Activated CD8-positive, alpha-beta T cell treated with anti-CD3 and anti-CD28 coated beads for 36 hours (primary cell): ENCODE measurements around the gene ATE1. TPM values are rescaled to one million over a fixed set of nuclear protein-coding genes. Genes with fewer than 3 reads are reported as not detected.
"Not testable (repeated sequence)": the region's sequence is repeated elsewhere in the genome, so short reads cannot be mapped to it uniquely, and the experiment has no call there.

Experiments used
- ATAC-seq: fragments of 200-7000 bp; cut with Tn5 transposase; one replicate; pipeline ENCODE4 v1.10.0; 2021; ENCODE audit warnings: mild to moderate bottlenecking, moderate library complexity
- CTCF ChIA-PET: fragments of 350-600 bp; sonication (Branson Sonifier 250); formaldehyde crosslinking; loops from one replicate; lab custom pipeline; 2021; ENCODE audit warnings: antibody characterized with exemption; lab: Charles Lee
- POLR2A ChIA-PET: fragments of 350-600 bp; sonication (Branson Sonifier 250); formaldehyde crosslinking; loops from one replicate; lab custom pipeline; 2021; ENCODE audit warnings: antibody characterized with exemption; lab: Charles Lee
- DNase-seq: peaks from one replicate; pipeline ENCODE4 v3.0.0-alpha.2; 2020
- H3K27ac Mint-ChIP-seq: one replicate; pipeline ENCODE4 v1.8.0; 2021; ENCODE audit warnings: mild to moderate bottlenecking, mixed read lengths
- H3K27me3 Mint-ChIP-seq: one replicate; pipeline ENCODE4 v1.8.0; 2021; ENCODE audit warnings: mixed read lengths
- H3K36me3 Mint-ChIP-seq: one replicate; pipeline ENCODE4 v1.8.0; 2021; ENCODE audit warnings: low read depth, mixed read lengths
- H3K4me1 Mint-ChIP-seq: one replicate; pipeline ENCODE4 v1.8.0; 2021; ENCODE audit warnings: low read depth, mixed read lengths
- H3K4me3 Mint-ChIP-seq: one replicate; pipeline ENCODE4 v1.8.0; 2021; ENCODE audit warnings: mild to moderate bottlenecking, moderate library complexity, mixed read lengths
- H3K9me3 Mint-ChIP-seq: one replicate; pipeline ENCODE4 v1.8.0; 2021; ENCODE audit warnings: mixed read lengths
- intact Hi-C: fragments of 100-400 bp; cut with micrococcal nuclease; formaldehyde crosslinking; loops from one replicate; pipeline ENCODE4 v1.10.0; 2022
- total RNA-seq, 2 experiments: library from RNA; stranded (reverse); gene quantifications; one replicate each; pipeline ENCODE4 v1.2.3, GENCODE V29; 2021
- TF ChIP-seq, protein P1 (sequence below): fragments of 200-600 bp; IDR thresholded peaks from one replicate; pipeline ENCODE4 v1.8.0; 2022; ENCODE audit warnings: antibody characterized with exemption, mild to moderate bottlenecking

Gene ATE1
- total RNA-seq, 2 experiments from 2014 or later, result 18.0 to 19.2 TPM

DNA sequence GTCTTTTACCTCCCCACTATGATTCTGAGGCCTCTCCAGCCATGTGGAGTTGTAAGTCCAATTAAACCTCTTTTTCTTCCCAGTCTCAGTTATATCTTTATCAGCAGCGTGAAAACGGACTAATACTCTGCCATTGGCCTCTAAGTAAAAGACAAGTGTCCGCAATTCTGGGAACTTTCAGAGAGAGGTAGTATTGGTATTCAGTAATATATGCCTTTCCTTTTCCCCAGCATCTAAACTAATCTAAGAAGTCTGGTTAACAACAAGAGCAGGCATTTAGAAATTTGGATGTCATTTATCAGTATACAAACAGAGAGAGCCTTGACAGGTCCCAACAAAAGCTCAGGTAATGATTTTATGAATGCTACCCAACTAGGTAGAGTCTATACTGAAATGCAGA lies 95.2 kb downstream of the ATE1 start:
- intact Hi-C loops, result no loop called here
- ATAC-seq (no peak), DNase-seq (no peak)
- Mint-ChIP-seq H3K9me3 (no peaks in the 10 kb centered on the region), H3K27ac (no peak overlapping the region), H3K27me3 (no peaks in the 10 kb centered on the region), H3K4me3 (no peak overlapping the region), H3K4me1 (no peaks in the 10 kb centered on the region), H3K36me3 (peaks cover 42% of the 10 kb centered on the region)
- ChIA-PET CTCF (interaction anchor here (1.9 kb wide), 1 partner anchor 9 kb away, joined by 7 read pairs; no protein-coding TSS in a partner anchor), POLR2A (no interaction called here)
- TF ChIP-seq, protein P1, sequence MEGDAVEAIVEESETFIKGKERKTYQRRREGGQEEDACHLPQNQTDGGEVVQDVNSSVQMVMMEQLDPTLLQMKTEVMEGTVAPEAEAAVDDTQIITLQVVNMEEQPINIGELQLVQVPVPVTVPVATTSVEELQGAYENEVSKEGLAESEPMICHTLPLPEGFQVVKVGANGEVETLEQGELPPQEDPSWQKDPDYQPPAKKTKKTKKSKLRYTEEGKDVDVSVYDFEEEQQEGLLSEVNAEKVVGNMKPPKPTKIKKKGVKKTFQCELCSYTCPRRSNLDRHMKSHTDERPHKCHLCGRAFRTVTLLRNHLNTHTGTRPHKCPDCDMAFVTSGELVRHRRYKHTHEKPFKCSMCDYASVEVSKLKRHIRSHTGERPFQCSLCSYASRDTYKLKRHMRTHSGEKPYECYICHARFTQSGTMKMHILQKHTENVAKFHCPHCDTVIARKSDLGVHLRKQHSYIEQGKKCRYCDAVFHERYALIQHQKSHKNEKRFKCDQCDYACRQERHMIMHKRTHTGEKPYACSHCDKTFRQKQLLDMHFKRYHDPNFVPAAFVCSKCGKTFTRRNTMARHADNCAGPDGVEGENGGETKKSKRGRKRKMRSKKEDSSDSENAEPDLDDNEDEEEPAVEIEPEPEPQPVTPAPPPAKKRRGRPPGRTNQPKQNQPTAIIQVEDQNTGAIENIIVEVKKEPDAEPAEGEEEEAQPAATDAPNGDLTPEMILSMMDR, result no peak

DNA sequence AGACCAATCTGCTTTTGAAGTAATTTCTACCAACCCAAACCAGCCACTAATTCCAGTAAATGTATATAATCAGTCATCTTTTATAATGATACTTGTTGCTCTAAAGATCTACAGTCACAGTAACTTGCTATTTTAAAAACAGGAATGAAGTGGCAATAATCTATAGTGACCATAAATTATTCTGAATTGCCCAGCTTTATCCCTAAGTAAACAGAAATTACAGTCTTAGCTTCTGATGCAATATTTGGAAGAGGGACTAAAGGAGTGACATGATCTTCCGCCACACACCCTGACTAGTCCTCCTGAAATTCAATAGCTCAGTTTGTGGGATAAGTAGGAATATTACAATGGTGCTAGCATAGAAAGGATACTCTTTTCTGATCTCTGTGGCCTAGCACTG lies 96.1 kb downstream of the ATE1 start:
- intact Hi-C loops, result no loop called here
- H3K9me3 Mint-ChIP-seq, result no peaks in the 10 kb centered on the region
- H3K27ac Mint-ChIP-seq, result no peak overlapping the region
- no peak overlapping the region for H3K4me3 Mint-ChIP-seq
- ATAC-seq, result no peak
- no peak for DNase-seq
- peaks cover 46% of the 10 kb centered on the region for H3K36me3 Mint-ChIP-seq
- ChIA-PET POLR2A (interaction anchor here (0.6 kb wide), 1 partner anchor 153 kb away, joined by 3 read pairs; no protein-coding TSS in a partner anchor), CTCF (interaction anchor here (0.9 to 1.9 kb wide), 2 partner anchors 8 to 14 kb away, joined by 3 to 7 read pairs; no protein-coding TSS in a partner anchor)
- no peaks in the 10 kb centered on the region for H3K4me1 Mint-ChIP-seq
- H3K27me3 Mint-ChIP-seq, result no peaks in the 10 kb centered on the region
- TF ChIP-seq, protein P1, result no peak

DNA sequence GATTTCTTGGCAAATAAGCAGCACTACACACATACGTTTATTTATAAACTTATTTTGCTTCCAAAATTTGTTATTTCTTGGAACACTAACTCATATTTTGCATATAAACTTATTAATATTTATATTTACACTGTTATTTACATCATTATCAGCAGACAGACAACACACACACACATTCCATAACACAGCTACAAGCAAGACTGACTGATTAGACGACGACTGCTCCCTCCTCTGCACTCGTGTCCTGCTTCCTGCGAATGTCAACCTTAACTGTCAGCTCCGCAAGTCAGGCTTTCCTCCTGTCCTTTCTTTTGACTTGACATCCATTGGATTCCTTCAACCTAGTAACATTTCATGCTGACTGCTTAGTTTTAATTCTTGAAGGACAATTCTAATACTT lies 96.6 kb downstream of the ATE1 start:
- TF ChIP-seq, protein P1, result no peak
- Mint-ChIP-seq H3K4me1 (no peaks in the 10 kb centered on the region), H3K36me3 (peaks cover 46% of the 10 kb centered on the region), H3K9me3 (no peaks in the 10 kb centered on the region), H3K27me3 (no peaks in the 10 kb centered on the region), H3K27ac (no peak overlapping the region), H3K4me3 (no peak overlapping the region)
- DNase-seq (no peak), ATAC-seq (no peak)
- intact Hi-C loops, result no loop called here
- POLR2A ChIA-PET, result interaction anchor here (0.6 kb wide), 1 partner anchor 152 kb away, joined by 3 read pairs; no protein-coding TSS in a partner anchor
- CTCF ChIA-PET, result interaction anchor here (0.9 to 1.9 kb wide), 3 partner anchors 7 to 48 kb away, joined by 3 to 7 read pairs (median 3); no protein-coding TSS in a partner anchor

DNA sequence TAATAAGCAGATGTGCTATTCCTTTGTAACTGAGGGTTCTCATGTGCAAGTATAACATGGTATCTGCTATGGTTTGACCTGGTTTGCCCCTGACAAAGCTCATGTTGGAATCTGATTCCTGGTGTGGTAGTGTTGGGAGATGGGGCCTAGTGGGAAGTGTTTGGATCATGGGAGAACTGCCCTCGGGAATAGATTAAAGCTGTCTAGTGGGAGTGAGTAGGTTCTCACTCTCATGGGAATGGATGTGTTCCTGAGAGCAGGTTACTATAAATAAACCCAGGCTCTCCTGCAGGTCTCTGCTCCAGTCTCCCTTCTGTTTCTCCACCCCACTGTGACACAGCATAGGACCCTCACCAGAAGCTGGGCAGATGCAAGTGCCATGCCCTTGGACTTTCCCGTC lies 97.7 kb downstream of the ATE1 start:
- ChIA-PET POLR2A (no interaction called here), CTCF (interaction anchor here (1.0 to 3.6 kb wide), 3 partner anchors 47 to 71 kb away, joined by 3 to 12 read pairs (median 3); no protein-coding TSS in a partner anchor)
- intact Hi-C loops, result no loop called here

DNA sequence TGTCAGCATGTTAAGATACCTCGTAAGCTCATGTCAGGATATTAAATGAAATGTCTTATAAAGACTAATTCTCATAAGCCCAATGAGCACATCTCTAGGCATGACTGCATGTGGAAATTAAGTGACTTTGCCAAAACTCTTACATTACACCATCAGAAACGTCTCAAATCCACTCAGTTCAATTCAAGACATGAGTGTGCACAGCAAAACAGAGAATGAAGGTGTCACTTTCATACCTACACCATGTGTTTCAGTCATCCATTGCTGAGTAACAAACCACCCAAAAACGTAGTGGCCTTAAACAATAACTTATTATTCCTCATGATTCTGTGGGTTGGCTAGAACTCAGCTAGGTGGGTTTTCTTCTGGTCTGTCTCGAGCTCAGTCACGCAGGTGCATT lies 99.8 kb downstream of the ATE1 start:
- no peak overlapping the region for H3K27ac Mint-ChIP-seq
- H3K4me1 Mint-ChIP-seq, result peaks cover 2% of the 10 kb centered on the region
- no peaks in the 10 kb centered on the region for H3K9me3 Mint-ChIP-seq
- no peaks in the 10 kb centered on the region for H3K27me3 Mint-ChIP-seq
- TF ChIP-seq, protein P1, result no peak
- CTCF ChIA-PET, result interaction anchor here (3.6 kb wide), 1 partner anchor 59 kb away, joined by 12 read pairs; no protein-coding TSS in a partner anchor
- intact Hi-C loops, result no loop called here
- no peak overlapping the region for H3K4me3 Mint-ChIP-seq
- peaks cover 33% of the 10 kb centered on the region for H3K36me3 Mint-ChIP-seq
- POLR2A ChIA-PET, result interaction anchor here (0.9 kb wide), 1 partner anchor 9 kb away, joined by 3 read pairs; no protein-coding TSS in a partner anchor
- DNase-seq (no peak), ATAC-seq (no peak)

More for the DNA sequence above, 97.7 kb downstream of the ATE1 start:
- no peak overlapping the region for H3K27ac Mint-ChIP-seq
- DNase-seq (no peak), ATAC-seq (no peak)
- TF ChIP-seq, protein P1, result no peak
- no peak overlapping the region for H3K4me3 Mint-ChIP-seq
- H3K4me1 Mint-ChIP-seq, result no peaks in the 10 kb centered on the region
- H3K27me3 Mint-ChIP-seq, result no peaks in the 10 kb centered on the region
- peaks cover 38% of the 10 kb centered on the region for H3K36me3 Mint-ChIP-seq
- no peaks in the 10 kb centered on the region for H3K9me3 Mint-ChIP-seq

DNA sequence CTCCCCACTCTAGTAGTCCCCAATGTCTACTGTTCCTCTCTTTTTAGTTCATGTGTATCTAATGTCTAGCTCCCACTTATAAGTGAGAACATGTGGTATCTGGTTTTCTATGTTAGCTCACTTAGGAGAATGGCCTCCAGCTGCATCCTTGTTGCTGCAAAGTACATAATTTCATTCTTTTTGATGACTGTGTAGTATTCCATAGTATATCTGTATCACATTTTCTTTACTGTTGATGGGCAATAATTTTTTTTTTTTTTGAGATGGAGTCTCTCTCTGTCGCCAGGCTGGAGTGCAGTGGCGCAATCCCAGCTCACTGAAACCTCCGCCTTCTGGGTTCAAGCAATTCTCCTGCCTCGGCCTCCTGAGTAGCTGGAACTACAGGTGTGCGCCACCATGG lies 101.1 kb downstream of the ATE1 start:
- H3K9me3 Mint-ChIP-seq, POLR2A ChIA-PET, intact Hi-C loops, ATAC-seq, H3K4me3 Mint-ChIP-seq, DNase-seq, H3K4me1 Mint-ChIP-seq, H3K27me3 Mint-ChIP-seq, H3K27ac Mint-ChIP-seq: not testable (repeated sequence)
- peaks cover 28% of the 10 kb centered on the region for H3K36me3 Mint-ChIP-seq
- CTCF ChIA-PET, result interaction anchor here (3.6 kb wide), 1 partner anchor 60 kb away, joined by 12 read pairs; no protein-coding TSS in a partner anchor
